Calu3 (cell line): ENCODE data around the gene STAT1. TPM values are rescaled to one million over a fixed set of nuclear protein-coding genes. Genes with fewer than 3 reads are reported as not detected.

Experiments used
- BruUV-seq: library from RNA; stranded (reverse); fragments of 400-500 nt; replicated peaks from 2 replicates; lab custom pipeline; 2021; lab: Mats Ljungman, UMichigan
- CTCF ChIA-PET: fragments of 300-600 bp; sonication (Branson Sonifier 250); formaldehyde crosslinking; loops from one replicate; lab custom pipeline; 2022; ENCODE audit warnings: antibody characterized with exemption; lab: Charles Lee
- DNase-seq: peaks from one replicate; pipeline ENCODE4 v3.0.0; 2022
- H3K27ac Mint-ChIP-seq: one replicate; pipeline ENCODE4 v1.8.0; 2022; ENCODE audit warnings: mixed read lengths; ENCODE audit not compliant: unreplicated experiment
- H3K27me3 Mint-ChIP-seq: one replicate; pipeline ENCODE4 v1.8.0; 2022; ENCODE audit warnings: mixed read lengths; ENCODE audit not compliant: unreplicated experiment
- H3K36me3 Mint-ChIP-seq: one replicate; pipeline ENCODE4 v1.8.0; 2022; ENCODE audit warnings: mild to moderate bottlenecking, moderate library complexity, mixed read lengths; ENCODE audit not compliant: insufficient read depth, unreplicated experiment
- H3K4me1 Mint-ChIP-seq: one replicate; pipeline ENCODE4 v1.8.0; 2022; ENCODE audit warnings: mild to moderate bottlenecking, low read depth, mixed read lengths; ENCODE audit not compliant: unreplicated experiment
- H3K4me3 Mint-ChIP-seq: one replicate; pipeline ENCODE4 v1.8.0; 2022; ENCODE audit warnings: mild to moderate bottlenecking, low read depth, moderate library complexity, mixed read lengths; ENCODE audit not compliant: unreplicated experiment
- H3K9me3 Mint-ChIP-seq: one replicate; pipeline ENCODE4 v1.8.0; 2022; ENCODE audit warnings: low read depth, mixed read lengths; ENCODE audit not compliant: unreplicated experiment
- intact Hi-C: fragments of 100-400 bp; cut with micrococcal nuclease; formaldehyde crosslinking; loops from one replicate; pipeline ENCODE4 v1.10.0; 2022; ENCODE audit not compliant: unreplicated experiment
- total RNA-seq: library from RNA; stranded (reverse); gene quantifications from 2 replicates; pipeline ENCODE4 v1.2.3, GENCODE V29; 2022
- TF ChIP-seq, protein P1 (sequence below): fragments of 200-600 bp; IDR thresholded peaks from one replicate; pipeline ENCODE4 v1.8.0; 2022; ENCODE audit warnings: antibody characterized with exemption; ENCODE audit not compliant: unreplicated experiment

The STAT1 gene
- total RNA-seq, 1 experiment from 2014 or later = 172 TPM

DNA sequence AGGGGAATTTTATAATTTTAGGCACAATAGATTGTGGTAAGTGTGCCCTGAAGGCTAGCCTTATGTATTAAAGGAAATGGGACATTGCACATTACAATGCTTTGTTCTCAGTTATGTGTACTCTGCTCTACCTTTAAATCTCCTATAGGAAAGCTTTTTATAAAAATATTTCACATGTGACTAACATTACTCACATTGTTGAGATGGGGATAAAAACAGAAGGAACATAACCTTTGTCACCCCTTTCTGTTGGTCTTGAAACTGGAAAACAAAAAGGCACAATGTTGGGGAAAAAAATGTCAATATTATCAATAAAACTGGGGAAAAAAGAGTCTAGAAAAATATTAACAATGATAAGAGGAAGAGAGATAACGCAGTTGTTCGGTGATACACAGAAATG is 17.3 kb upstream of the STAT1 start:
- H3K9me3 Mint-ChIP-seq = no peaks in the 10 kb centered on the region
- intact Hi-C loops = loop anchor here (2.0 kb wide), 1 partner anchor 250 kb away; no protein-coding TSS in a partner anchor
- no peaks in the 10 kb centered on the region for H3K36me3 Mint-ChIP-seq
- no TSS peak for BruUV-seq
- CTCF ChIA-PET = no interaction called here
- DNase-seq = no peak
- peaks cover 15% of the 10 kb centered on the region for H3K4me1 Mint-ChIP-seq
- no peak overlapping the region for H3K4me3 Mint-ChIP-seq
- TF ChIP-seq, protein P1, sequence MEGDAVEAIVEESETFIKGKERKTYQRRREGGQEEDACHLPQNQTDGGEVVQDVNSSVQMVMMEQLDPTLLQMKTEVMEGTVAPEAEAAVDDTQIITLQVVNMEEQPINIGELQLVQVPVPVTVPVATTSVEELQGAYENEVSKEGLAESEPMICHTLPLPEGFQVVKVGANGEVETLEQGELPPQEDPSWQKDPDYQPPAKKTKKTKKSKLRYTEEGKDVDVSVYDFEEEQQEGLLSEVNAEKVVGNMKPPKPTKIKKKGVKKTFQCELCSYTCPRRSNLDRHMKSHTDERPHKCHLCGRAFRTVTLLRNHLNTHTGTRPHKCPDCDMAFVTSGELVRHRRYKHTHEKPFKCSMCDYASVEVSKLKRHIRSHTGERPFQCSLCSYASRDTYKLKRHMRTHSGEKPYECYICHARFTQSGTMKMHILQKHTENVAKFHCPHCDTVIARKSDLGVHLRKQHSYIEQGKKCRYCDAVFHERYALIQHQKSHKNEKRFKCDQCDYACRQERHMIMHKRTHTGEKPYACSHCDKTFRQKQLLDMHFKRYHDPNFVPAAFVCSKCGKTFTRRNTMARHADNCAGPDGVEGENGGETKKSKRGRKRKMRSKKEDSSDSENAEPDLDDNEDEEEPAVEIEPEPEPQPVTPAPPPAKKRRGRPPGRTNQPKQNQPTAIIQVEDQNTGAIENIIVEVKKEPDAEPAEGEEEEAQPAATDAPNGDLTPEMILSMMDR = no peak
- H3K27ac Mint-ChIP-seq = no peak overlapping the region
- H3K27me3 Mint-ChIP-seq = no peaks in the 10 kb centered on the region

DNA sequence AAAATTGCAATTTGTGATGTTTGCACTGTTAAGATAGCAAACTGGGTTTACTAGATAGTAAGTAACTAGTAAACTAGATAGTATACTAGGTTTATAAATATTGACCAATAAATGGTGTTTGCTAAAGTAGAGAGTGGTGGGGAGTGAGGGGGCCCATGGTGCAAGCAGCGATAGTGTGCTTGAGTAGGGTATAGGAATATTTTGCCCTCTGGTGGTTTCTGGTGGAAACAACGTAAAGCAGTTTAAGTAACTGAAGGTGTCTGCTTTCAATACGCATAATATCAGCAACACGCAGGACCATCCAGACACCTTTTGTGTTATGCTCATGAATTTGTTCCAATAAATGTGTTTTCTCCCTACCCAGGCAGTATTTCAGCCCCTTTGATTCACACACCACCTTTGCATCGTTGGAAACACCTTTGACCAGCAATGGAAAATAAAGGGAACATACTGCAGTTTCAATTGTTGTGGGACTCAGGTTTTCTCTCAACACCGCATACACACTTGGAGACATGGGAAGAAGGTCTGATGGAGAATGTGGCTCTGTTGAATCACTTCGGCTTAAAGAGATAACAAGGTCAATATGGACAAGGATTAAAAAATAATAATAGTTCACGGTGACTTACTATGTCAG is 16.7 kb upstream of the STAT1 start:
- intact Hi-C loops = loop anchor here (2.0 kb wide), 1 partner anchor 250 kb away; no protein-coding TSS in a partner anchor
- Mint-ChIP-seq H3K27me3 (no peaks in the 10 kb centered on the region), H3K27ac (no peak overlapping the region), H3K4me3 (no peak overlapping the region), H3K9me3 (peaks cover 4% of the 10 kb centered on the region), H3K36me3 (no peaks in the 10 kb centered on the region), H3K4me1 (peaks cover 13% of the 10 kb centered on the region)
- no TSS peak for BruUV-seq
- CTCF ChIA-PET = no interaction called here
- TF ChIP-seq, protein P1 = peak; percentile 75
- peak; percentile 43 for DNase-seq

DNA sequence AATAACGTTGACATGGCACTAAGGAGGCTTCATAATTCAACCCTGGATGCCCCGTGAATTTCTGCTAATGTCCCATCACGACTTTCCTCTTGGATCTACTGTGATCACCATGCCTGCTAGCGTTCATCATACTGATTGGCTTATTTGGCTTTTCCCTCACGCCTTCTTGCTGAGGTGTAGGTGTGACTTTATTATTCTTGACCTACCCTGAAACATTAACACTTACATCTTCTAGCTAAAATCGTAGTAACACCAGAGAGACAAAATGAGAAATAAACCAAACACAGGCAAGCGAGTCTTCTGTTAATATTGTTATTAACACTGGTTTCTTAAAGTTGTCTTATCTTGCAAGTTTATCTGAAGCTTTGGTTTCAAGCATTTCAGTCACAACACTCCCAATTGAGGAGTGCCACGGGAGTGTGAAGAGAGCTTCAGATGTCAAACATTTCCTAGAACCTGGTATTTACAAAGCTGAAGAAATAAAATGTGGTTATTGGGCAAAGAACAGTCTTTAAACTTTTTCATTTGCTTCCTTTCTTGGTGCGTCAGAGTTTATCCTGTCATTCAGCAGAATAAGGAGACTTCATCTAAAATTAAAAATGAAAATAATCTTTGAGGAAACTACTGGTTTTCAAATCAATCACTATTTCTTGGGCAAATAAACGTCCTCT is 15.4 kb upstream of the STAT1 start:
- no peak for DNase-seq
- H3K4me3 Mint-ChIP-seq = no peak overlapping the region
- TF ChIP-seq, protein P1 = no peak
- H3K27me3 Mint-ChIP-seq = no peaks in the 10 kb centered on the region
- peaks cover 13% of the 10 kb centered on the region for H3K4me1 Mint-ChIP-seq
- H3K36me3 Mint-ChIP-seq = no peaks in the 10 kb centered on the region
- intact Hi-C loops = no loop called here
- no TSS peak for BruUV-seq
- no peak overlapping the region for H3K27ac Mint-ChIP-seq
- peaks cover 4% of the 10 kb centered on the region for H3K9me3 Mint-ChIP-seq
- CTCF ChIA-PET = no interaction called here

DNA sequence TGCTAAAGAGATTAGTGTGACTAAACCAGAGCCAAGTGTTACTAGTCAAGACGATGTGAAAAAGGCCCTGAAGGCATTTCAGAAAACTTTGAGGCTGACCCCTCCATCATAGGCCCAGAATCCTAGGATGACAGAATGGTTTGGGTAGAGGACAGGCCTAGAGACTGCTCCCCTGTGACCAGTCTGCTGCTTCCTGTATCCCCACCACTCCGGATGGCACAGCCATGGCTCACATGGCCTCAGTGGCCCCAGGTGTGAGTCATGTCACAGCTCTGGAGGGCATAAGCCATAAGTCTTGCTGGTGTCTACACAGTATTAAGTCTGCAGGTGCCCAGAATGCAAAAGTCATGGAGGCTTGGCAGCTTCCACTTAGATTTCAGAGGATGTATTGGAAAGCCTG is 12.4 kb upstream of the STAT1 start:
- TF ChIP-seq, protein P1 = no peak
- no peak for DNase-seq
- H3K4me1 Mint-ChIP-seq = peaks cover 10% of the 10 kb centered on the region
- intact Hi-C loops = no loop called here
- no peaks in the 10 kb centered on the region for H3K36me3 Mint-ChIP-seq
- BruUV-seq = no TSS peak
- H3K9me3 Mint-ChIP-seq = peaks cover 4% of the 10 kb centered on the region
- CTCF ChIA-PET = no interaction called here
- H3K4me3 Mint-ChIP-seq = no peak overlapping the region
- no peak overlapping the region for H3K27ac Mint-ChIP-seq
- H3K27me3 Mint-ChIP-seq = no peaks in the 10 kb centered on the region
